ENCODE results near the gene ADGRD1.

The ADGRD1 gene

DNA sequence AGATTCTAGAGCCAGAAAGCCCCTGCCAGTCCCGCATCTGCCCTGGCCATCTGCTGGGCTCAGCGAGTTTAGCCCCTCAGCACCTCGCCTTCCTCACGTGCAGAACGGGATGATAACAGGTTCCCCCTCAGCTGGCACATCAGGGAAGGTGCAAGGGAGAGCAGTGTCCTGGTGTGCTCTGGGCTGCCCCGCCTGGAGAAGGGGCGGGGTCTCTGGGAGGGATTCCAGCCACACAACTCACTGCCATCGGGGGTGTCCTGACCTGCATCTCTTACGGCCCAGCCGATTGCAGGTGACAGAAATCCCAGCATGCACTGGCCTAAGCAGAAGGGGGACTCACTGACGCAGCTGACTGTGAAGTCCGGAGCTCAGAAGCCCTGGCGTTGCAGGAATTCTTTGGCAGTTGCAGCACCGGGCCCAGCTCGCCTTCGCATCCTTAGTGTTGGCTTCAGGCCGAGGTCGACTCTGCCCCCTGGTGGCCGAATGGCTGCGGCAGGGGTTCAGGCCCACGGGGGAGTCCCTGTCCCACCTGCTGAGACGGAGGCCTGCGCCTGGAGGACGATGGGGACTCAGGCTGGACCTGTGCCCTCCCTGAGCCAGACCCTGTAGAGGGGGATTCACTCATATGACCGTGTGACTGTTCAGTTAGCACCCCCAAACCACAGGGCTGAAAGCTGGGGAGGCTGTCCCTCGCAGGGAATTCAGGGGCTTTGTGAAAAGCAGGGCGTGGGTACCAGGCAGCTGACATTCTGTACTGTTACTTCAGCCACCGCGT is 178.6 kb downstream of the ADGRD1 start:
- no peak for TF ChIP-seq TSHZ2 (CRISPR knock-in tag; IDR thresholded peaks at IDR 0.05)
- TF ChIP-seq ISL1 (CRISPR knock-in tag; IDR thresholded peaks at IDR 0.05), result no peak
- no peak for TF ChIP-seq TOX (CRISPR knock-in tag; IDR thresholded peaks at IDR 0.05; ENCODE audit: borderline replicate concordance)
- TF ChIP-seq SNAI2 (CRISPR knock-in tag; IDR thresholded peaks at IDR 0.05), result no peak
- no peak for TF ChIP-seq ZNF8 (CRISPR knock-in tag; IDR thresholded peaks at IDR 0.05)
- TF ChIP-seq ZNF70 (CRISPR knock-in tag; IDR thresholded peaks at IDR 0.05), result peak; percentile 76
- no peak; the same call in 2 of the 3 replicates for ATAC-seq

DNA sequence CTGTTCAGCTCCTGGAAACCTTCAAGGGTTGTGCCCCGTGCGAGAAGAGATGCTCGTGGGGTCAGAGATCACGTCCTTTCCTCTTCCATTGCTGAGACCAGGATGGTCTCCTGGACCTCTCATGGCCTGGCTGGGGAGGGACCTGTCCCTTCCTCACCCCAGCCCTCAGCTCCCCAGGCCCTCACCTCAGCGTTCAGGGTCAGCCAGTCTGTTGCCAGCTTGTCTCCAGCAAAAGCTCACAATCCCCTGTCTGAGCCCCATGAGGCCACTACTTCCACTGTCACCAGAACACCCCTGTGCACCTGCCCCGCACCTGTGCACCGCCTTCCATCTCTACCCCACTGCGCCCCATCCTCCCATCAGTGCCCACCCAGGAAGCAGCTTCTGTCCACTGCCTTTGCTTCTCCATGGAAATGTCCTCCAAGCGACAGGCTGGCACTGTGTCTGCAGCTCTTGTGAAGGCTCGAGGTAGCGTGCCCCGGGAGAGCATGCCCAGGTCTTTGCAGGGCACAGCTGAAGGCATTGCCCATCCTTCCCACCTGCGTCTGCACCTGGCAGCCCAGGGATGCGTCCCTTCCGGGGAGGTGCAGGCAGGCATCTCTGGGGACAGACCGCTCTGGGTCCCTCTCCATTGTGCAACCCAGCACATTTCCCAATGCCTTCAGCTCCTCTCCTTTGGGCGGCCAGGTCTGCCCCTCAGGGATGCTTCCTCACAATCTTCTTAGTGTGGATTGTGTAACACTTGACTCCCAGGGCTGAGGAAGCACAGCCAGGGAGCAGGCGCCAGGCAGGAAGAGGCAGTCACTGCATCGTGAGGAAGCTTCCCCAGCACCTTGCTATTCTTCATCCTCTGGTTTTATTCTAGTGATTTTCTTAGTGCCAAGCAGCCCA is 179.6 kb downstream of the ADGRD1 start:
- TF ChIP-seq PPARA (CRISPR knock-in tag; IDR thresholded peaks at IDR 0.05; ENCODE audit: borderline replicate concordance) (no peak), ZNF8 (CRISPR knock-in tag; IDR thresholded peaks at IDR 0.05) (no peak), CSRNP3 (CRISPR knock-in tag; IDR thresholded peaks at IDR 0.05) (no peak), SNAI2 (CRISPR knock-in tag; IDR thresholded peaks at IDR 0.05) (no peak), CSDC2 (CRISPR knock-in tag; IDR thresholded peaks at IDR 0.05) (no peak), TOX (CRISPR knock-in tag; IDR thresholded peaks at IDR 0.05; ENCODE audit: borderline replicate concordance) (no peak)
- TF ChIP-seq, protein P1, sequence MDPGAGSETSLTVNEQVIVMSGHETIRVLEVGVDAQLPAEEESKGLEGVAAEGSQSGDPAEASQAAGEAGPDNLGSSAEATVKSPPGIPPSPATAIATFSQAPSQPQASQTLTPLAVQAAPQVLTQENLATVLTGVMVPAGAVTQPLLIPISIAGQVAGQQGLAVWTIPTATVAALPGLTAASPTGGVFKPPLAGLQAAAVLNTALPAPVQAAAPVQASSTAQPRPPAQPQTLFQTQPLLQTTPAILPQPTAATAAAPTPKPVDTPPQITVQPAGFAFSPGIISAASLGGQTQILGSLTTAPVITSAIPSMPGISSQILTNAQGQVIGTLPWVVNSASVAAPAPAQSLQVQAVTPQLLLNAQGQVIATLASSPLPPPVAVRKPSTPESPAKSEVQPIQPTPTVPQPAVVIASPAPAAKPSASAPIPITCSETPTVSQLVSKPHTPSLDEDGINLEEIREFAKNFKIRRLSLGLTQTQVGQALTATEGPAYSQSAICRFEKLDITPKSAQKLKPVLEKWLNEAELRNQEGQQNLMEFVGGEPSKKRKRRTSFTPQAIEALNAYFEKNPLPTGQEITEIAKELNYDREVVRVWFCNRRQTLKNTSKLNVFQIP (CRISPR knock-in tag; IDR thresholded peaks at IDR 0.05; ENCODE audit: borderline replicate concordance, low read depth), result no peak
- ATAC-seq, result no peak

DNA sequence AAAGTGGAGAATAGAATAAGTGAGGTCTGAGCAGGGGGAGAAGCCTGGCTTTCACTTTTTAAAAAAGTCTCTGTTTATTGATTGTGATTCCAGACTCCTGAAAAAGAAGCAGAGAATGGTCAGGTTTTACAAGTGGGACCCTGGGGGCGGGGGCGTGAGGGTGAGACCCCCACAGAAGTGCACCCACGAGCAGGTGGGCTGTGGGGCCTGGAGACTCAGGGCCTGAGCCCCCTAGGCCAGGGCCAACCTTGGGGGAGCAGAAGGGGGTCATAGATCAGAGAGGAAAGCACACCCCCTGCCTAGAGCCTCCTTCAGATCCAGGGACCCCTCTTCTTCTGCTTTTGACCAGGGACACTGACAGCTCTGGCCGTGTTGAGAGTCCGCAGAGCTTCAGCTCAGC is 180.3 kb downstream of the ADGRD1 start:
- no peak for ATAC-seq
- TF ChIP-seq ZNF565 (CRISPR knock-in tag; conservative IDR thresholded peaks at IDR 0.05; ENCODE audit: low read depth), result no peak
- no peak for TF ChIP-seq RARB (CRISPR knock-in tag; IDR thresholded peaks at IDR 0.05)
- TF ChIP-seq ZC3H10 (CRISPR knock-in tag; IDR thresholded peaks at IDR 0.05), result no peak

DNA sequence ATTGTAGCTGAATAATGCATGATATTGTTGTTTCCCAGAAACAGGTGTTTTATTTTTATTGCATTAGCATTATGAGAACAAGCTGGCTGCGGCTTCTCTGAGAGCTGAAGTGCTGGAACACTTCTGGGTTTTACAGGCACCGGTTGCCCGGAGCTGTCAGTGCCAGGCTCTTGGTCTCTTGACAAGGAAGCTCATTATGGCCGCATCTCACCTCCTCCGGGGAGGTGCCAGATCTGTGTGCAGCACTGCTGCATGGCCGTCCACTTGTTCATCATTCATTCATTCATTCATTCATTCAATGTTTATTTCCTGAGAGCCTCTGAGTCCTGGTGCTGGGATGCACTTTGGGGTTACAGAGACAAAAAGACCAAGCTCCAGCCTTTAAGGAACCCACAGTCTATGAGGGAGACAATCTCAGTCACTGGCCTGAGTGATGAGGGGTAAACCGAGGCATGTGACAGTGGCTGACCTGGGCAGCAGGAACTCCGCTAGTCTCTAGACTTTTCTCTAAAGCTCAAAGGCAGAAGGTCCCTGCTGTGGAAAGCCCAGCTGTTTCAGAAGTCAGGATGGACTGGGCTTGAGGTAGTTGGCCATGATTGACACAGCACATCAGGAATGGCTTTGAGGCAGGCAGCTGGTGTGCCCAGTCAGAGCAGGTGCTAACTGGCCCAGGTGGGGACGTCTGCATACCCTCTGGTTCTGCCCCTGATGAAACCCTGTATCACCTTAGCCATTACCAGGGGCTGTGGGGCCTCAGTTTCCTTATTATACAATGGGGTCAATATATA is 181.0 kb downstream of the ADGRD1 start:
- ATAC-seq, result no peak
- TF ChIP-seq CSDC2 (CRISPR knock-in tag; IDR thresholded peaks at IDR 0.05) (no peak), ARNTL (CRISPR knock-in tag; IDR thresholded peaks at IDR 0.05; ENCODE audit: borderline replicate concordance, low read depth) (no peak), CREB5 (CRISPR knock-in tag; IDR thresholded peaks at IDR 0.05; ENCODE audit: low read depth) (no peak), SNAI2 (CRISPR knock-in tag; IDR thresholded peaks at IDR 0.05) (no peak), PPARA (CRISPR knock-in tag; IDR thresholded peaks at IDR 0.05; ENCODE audit: borderline replicate concordance) (no peak), OSR1 (CRISPR knock-in tag; IDR thresholded peaks at IDR 0.05) (no peak), TCF4 (CRISPR knock-in tag; IDR thresholded peaks at IDR 0.05; ENCODE audit: borderline replicate concordance) (no peak), ZNF565 (CRISPR knock-in tag; conservative IDR thresholded peaks at IDR 0.05; ENCODE audit: low read depth) (no peak), RARB (CRISPR knock-in tag; IDR thresholded peaks at IDR 0.05) (no peak), TSHZ2 (CRISPR knock-in tag; IDR thresholded peaks at IDR 0.05) (no peak), ZNF70 (CRISPR knock-in tag; IDR thresholded peaks at IDR 0.05) (no peak)
- TF ChIP-seq, protein P2, sequence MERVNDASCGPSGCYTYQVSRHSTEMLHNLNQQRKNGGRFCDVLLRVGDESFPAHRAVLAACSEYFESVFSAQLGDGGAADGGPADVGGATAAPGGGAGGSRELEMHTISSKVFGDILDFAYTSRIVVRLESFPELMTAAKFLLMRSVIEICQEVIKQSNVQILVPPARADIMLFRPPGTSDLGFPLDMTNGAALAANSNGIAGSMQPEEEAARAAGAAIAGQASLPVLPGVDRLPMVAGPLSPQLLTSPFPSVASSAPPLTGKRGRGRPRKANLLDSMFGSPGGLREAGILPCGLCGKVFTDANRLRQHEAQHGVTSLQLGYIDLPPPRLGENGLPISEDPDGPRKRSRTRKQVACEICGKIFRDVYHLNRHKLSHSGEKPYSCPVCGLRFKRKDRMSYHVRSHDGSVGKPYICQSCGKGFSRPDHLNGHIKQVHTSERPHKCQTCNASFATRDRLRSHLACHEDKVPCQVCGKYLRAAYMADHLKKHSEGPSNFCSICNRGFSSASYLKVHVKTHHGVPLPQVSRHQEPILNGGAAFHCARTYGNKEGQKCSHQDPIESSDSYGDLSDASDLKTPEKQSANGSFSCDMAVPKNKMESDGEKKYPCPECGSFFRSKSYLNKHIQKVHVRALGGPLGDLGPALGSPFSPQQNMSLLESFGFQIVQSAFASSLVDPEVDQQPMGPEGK (CRISPR knock-in tag; IDR thresholded peaks at IDR 0.05; ENCODE audit: borderline replicate concordance), result no peak
